ENCODE data around the gene SMARCE1.

Gene SMARCE1

DNA sequence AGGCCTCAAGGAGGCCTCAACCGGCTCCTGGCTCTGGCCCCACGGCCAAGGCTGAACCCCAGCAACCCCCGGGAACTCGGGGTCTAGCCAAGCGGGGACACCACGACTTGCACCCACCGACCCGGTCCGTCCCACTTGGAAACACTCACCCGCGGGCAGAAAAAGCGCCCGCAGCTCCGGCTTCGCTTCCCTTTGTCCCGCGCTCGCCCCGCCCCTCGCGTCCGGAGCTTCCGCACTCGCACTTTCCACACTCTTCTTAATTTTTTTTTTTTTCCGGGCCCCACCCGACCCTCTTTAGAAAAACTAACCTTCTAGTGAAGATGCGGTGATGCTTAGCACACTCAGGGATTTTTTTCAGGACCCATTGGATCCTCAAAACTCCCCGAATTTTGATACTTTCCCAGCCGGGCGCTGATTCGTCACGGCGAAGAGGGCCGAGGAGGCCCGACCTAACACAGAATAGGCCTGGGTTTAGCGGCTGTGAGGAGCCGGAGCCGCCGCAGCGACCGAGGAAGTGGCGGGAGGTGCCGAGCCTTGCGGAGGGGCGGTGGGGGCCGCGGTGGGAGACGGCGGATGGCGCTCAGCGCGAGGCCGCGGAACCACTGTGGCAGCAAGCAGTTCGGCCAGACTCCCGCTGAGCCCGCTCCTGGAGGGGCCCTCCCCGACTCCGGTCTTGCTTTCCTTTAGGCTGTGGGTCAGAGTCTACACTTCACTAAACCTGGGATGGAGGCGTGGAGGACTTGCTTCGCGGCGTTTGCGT is at the start of gene SMARCE1:
Gene SMARCE1, minus strand, starts transcription at position 195 of the 760 bp plus-strand sequence. CDS start 2,016 bp downstream, outside the sequence.
- DNase-seq (ENCODE audit: low read depth): peak; percentile 53

DNA sequence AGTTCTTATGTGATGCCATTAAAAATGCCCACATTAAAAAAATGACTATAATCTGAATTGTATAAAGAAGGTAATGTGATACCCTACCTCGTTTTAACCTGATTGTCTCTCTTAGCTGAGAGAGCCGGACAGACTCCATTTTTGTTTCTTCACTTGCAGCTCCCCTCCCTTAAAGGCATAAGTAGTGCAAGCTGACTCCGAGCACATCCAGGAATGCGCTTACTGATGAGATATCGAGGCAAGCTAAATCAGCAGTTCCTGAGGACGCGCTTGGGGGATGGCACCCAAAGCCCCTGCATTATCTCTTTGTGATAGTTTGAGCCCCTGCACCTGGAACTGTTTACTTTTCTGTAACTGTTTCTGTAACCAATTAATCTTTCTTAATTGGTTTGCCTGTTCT is 49.7 kb upstream of the SMARCE1 start:
- no peak for DNase-seq (ENCODE audit: low read depth)

DNA sequence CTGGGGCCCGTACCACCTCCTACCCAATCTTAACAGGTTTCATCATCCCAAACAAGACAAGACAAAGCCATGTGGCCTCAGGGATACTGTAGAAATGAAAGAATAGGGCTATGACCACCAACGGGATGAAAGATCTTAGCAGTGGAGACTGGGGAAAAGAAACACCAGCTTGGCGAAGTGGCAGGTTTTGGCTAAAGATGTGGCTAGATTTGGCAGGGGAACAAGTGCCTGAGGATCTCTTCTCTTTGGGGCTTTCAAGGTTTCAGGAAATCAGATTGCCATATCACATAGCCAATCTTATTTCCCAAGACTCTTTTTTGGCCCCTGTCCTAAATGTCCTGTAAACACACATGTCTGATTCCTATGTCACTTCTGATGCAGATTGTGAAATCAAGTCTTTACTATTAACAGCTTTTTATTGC is 49.0 kb upstream of the SMARCE1 start:
- no peak for DNase-seq (ENCODE audit: low read depth)

DNA sequence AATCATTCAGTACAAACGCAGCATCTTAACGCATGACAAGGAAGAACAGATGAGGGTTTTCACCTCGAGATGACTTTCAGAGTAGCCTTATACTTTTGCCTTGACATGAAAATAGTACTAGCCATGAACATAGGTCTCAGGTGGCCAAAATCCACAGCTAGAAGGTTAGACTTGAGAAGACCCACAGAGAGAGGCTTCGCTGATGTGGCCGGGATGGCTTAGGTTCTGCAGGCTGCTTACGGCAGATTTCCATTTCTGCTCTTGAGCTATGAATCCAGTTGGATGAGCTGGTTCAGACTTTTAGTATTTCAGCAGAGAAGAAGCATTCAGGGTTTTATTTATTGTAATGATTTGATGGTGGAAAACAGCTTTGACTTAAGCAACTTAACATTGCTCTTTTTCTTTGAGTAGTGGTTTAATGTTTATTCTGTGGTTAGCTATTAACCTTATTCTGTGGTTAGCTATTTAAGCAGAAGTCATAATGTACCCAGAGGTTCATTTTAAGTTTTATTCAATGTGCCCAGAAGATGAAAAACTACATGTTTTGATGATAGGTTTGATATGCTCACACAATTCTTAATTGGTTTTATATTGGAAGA is 48.4 kb upstream of the SMARCE1 start:
- DNase-seq (ENCODE audit: low read depth): no peak

DNA sequence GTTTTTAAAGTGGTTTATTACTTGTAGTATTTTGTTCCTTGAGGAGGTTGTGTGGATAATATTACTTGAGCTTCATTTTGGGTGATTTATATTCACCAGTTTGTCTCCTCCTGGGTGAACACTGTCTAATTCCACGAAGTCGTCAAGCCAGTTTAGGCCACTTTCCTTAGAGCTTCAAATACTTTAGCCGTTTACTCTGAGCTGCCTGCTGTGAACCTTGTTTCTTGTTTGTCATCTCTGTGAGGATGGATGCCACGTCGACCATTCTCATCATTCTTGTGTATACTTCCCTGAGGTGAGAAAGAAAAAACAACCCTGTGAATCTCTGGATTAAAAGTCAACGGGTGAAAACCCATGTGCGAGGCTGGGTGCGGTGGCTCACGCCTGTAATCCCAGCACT is 47.0 kb upstream of the SMARCE1 start:
- DNase-seq (ENCODE audit: low read depth): no peak

DNA sequence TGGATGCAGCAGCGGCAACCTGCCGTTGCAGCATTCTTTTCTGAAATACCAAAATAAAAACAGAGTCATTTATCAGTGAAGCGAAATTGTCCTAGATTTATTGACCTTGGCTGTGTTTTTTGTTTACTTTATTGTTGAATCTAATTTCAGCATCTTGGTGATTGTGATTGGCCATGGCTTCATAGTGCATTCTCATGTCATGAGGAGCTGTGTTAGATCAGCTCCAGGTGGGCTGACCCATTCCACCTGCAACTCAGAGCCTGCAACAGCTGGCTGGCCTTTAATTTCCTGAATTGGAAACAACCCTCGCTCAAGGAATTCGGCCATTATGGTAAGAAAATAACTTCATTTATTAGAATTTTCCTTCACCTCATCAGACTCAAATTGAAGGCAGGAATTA is 39.5 kb upstream of the SMARCE1 start:
- DNase-seq (ENCODE audit: low read depth): no peak

DNA sequence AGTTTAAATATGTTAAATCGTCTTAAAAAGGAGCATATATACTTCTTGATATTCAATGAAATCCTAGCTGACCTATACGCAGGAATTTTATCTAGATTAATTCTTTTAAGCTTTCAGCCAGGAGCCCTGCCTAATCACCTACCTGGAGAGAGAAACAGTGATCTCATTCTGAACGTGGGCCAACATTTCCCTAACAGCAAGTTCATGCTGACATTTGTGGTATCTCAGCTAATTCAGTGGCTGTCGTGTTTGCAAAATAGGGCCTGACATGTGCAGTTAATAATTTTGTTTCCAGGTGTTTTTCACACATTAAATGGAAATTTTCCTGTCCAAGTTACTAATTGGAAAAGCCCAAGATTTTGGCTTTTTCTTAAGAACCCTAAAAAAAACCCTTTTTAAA is 38.6 kb upstream of the SMARCE1 start:
- no peak for DNase-seq (ENCODE audit: low read depth)

DNA sequence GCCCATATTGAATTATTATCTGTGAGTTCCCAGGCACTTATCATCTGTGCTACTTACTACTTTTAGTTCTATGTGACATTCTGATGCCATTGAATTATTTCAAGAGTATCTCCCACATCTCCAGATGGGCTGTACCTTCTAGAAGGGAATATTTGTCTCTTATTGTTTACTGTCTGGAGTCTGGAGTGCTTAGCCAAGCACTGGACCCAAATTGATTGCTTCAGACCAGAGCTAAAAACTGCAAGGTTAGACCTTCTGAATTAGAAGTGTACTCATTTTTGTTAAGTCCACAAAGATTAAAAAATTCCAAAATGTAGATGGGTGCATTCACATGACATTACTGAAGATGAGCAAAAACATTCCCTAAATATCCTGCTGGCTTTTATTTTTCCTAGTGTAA is 33.4 kb upstream of the SMARCE1 start:
- DNase-seq (ENCODE audit: low read depth): no peak

DNA sequence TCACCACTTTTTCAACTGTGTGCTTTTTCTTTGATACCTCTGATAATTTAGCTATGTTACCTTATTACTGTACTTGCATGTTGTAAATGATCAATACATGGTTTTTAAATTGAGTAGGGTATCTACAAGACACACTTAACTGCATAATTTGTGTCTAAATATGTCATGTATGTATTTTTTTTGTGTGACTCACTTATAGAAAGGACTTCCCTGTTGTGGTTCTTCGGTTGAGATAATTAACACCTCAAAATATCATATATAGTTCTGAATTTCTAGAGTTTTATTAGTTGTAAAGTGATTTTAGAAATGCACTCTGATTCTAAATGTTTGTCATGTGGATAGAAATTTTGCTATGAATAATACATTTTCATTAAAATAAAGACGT is 31.9 kb upstream of the SMARCE1 start:
- DNase-seq (ENCODE audit: low read depth): no peak

DNA sequence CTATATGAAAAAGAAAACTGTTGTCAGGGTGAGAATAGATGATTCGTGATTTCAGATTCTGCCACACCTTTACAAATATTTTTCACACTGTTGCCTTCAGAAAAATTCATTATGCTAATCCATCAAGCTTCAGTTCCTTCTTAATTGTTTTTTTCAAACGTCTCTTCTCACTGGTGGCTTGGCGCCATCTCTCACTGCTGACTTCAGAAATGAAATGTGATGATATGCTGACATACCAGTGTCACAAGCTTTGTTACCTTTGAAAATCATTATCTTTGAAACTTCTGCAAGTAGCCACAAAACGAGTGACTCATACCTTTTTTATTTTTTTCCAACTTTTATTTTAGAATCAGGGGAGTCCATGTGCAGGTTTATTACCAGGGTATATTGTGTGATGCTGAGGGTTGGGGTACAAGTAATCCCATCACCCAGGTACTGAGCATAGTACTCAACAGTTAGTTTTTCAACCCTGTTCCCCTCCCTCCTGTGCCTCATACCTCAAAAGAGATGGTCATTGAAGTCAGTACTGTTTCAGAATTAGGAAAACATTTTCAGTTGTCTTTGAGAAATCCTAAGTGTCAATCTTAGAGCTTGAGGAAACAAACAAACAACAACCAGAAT is 31.4 kb upstream of the SMARCE1 start:
- no peak for DNase-seq (ENCODE audit: low read depth)

DNA sequence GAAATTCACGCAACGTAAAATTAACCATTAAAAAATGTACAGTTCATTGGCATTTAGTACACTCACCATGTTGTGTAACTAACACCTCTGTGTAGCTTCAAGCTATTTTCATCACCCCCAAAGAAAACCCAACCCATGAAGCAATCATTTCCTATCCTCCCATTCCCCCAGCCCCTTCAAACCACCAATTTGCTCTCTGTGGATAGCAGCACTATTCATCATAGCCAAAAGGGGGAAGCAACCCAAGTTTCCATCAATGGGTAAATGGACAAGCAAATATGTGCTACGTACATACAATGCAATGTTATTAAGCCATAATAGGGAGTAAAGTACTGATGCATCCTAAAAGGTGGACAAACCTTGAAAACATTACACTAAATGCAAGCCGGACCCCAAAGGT is 28.3 kb upstream of the SMARCE1 start:
- DNase-seq (ENCODE audit: low read depth): no peak

DNA sequence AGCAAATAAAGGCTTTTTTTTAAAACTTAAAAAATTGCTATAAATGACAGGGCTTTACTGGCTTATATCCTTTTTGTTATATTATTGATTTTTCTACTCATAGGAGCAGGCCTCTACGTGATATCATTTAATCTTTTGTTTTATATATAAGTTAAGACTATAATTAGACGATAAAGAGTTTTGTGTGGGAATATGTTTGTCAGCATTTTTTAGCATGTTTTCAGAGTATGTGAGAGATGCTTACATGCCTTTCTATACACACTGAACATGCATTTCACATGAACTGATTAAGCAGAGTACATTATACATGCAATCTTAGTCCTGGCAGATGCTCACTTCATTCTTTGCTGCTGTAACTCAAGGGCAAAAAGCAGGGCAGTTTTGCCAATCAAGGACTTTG is 25.0 kb upstream of the SMARCE1 start:
- no peak for DNase-seq (ENCODE audit: low read depth)

DNA sequence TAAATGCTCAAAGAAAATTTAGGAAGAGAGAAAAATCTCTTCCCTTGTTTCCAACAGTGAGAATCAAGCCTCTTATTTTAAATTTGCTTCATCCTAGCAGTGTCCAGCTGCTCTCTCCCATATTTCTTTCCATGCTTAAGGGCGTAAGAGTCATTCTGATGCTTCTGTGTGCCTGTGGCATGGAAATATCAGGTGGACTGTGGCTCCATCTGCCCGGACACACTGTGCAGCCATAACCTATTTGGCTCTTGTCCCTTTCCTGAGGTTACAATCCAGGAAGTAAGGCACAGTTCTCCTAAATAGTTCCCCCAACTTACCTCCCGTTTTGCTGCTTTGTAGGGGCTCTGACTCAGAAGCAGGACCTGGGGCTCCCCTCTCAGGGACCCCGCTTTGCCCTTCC is 23.7 kb upstream of the SMARCE1 start:
- no peak for DNase-seq (ENCODE audit: low read depth)

DNA sequence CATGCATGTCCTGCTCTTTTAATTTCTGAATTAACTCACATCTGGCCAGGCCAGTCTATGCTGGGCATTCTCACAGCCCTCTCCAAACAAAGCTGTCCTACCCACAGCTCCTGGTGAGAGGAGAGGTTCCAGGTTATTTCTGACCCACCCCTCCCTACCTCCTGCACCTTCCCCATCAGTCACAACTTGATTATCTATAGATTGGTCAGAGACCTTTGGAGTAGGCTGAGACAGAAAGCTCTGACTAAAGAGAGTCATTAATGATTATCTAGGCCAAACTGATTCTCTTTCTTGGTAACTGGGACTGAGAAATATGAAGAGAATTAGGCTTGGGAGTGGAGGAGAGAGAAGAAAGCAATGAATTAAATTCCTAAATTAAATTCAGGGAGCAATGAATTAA is 18.7 kb upstream of the SMARCE1 start:
- DNase-seq (ENCODE audit: low read depth): no peak

DNA sequence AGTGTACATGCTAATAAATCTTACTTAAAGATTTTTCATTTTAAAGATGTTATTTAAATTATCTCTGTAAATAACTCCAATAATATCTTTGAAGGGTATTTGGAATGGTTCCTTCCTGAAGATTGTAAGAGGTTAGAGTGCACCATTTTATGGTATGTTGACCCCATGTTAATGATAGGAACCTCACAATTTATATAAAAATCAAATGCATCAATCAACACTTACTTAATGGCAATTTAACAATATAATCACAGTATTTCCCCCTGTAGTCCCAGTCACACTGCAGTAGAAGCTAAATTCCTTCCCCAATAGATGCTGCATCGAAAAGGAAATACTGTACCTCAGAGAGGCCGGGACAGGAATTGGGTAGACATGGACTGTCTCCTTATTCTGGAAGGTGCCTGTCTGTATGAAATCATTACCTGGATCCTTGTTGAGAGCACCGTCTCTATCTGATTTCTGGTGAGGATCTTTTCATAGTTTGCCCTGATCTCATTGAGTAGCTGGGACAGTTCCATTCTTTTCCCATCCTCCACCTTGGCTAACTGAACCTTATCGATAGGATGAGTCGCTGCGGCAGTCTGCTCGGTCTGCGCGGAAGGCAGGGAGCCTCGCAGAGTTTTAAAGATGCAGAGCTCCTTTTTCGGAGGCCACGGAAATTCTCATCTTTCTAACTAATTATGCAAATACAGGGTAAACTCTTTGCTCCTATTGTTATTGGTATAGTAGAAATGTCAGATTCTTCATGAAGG is 17.1 kb upstream of the SMARCE1 start, which contains the start of gene KRT222:
Gene KRT222, minus strand, starts transcription at position 596 of the 752 bp plus-strand sequence. Its CDS starts 78 bp downstream, at position 518.
- DNase-seq (ENCODE audit: low read depth): no peak

DNA sequence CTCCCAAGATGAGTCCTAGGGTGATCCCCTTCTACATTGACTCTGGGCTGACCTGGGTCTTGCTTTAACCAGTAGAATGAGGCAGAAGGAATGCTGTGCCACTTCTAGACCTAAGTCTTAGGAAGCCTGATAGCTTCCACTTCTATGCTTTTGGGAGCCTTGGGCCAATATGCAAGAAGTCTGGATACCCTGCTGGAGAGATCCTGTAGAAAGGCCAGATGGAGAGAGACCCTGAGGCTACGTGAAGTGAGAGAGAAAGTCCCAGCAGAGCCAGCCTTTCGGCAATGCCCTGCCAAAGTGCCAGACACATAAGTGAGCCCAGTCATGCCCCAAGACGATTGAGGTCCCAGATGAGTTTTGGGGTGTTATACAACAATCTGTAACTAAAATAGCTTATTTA is 15.6 kb upstream of the SMARCE1 start:
- no peak for DNase-seq (ENCODE audit: low read depth)

DNA sequence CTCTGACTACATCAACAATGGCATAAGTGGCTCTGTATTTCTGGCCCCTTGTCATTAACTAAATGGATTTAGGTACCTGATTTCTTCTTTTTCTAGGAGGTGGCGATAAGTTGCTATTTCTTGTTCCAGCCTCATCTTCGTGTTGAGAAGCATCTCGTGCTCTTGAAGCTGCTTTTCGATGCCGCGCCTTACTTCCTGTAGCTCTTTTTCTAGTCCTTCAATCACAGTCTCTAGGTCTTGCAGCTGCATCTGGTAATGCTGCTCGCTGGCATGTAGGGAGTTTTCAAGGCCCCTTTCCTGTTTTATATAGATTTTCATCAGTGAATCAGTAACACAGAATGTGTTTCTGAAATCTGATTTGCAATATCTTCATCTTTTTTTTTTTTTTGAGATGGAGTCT is 12.3 kb upstream of the SMARCE1 start:
- no peak for DNase-seq (ENCODE audit: low read depth)

DNA sequence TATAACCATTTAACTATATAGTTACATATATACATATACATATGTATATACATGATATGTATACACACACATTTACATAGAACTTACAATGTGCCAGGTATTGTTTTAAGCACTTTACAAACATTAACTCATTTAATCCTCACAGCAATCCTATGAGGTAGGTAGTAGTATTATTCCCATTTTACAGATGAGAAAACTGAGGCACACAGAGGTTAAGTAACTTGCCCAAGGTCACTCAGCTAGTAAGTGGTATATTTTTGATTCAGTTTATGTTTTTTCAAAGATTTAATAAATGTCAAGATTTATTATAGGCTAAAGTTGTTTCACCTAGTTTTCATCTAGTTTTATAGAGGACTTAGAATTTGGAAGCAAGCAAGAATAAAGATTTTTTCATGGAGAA is 10.8 kb upstream of the SMARCE1 start:
- DNase-seq (ENCODE audit: low read depth): no peak

DNA sequence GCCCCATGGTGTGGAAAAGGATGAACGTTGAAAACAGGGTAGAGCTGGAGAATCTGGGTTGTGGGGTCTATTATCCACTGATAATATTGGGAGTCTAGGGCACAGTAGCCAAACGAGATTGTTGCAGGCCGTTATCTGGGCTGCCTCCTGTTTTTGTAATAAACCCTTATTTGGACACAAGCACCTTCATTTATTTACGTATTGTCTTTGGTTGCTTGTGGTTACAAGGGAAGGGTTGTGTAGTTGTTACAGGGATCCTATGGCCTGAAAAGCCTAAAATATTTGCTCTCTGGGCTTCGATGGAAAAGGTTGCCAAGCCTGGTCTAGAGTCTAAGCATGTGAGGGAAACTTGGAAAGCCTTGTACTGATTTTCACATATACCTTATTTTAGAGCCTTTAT is 4.3 kb upstream of the SMARCE1 start:
- no peak for DNase-seq (ENCODE audit: low read depth)

DNA sequence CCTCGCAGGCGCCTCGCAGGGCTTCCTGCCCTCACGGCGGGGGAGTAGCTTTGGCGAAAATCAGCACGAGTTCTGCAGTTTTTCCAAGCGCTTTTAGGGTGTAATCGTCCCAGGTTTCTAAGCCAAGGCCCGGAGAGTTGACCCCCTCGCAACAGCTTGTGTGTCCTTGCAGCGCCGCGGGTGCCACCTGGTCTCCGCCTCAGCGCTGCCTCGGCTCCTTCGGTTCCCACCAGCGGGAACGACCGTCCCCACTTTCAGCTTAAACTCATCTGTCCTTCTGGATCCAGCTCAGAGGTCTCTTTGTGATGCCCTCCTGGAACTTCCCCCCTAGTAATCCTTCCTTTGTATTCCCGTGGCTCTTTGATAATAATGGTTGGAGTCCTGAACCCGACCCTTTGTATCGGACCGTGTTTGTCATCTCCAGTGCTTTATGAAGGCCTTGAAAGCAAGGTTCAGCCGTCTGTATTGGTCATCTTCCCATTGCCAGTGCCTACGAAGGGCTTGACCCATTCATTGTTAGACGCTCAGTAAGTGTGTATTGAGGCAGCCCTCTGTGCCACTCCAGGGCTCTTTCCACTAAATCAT is 858 bp upstream of the SMARCE1 start:
- DNase-seq (ENCODE audit: low read depth): no peak

DNA sequence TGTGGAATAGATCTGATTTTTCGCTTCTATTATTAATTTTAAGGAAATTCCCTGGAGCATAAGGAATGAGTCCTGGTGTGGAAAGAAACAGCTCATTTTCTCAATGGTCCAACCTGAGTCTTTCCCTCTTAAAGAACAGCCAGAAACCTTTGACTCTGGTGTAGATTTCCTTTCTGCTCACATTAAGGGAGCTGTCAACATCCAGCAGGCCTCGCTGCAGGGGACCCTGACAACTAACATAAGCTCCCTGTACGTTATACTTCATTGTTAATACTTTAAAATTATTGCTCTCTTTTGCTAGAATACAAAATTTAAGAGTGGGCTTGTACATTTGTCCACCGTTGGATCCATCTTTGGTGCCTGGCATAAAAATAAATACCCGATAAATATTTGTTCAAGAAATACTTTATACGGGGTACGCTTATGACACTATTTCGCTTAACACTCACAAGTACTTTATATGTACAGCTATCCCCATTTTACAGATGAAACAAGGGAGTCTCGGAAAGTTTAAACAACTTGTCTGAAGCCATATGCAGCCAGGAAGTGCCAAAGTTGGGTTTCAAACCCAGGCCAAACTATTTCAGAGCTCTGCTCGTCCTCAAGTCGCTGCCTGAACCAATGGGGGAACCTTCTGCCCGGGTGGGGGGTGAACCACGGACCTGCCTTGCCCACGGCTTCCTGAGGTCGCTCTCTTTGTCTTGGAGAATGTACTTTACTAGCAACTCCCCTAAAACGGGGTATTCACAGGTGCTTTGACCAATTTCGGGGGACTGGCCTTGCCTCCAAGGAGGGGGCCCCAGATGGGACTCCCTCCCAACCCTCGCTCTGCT is 611 bp downstream of the SMARCE1 start:
- peak; percentile 15 for DNase-seq (ENCODE audit: low read depth)
